NCI-H82 (cell line): ENCODE results near the gene TMX3.

ENCODE experiments used
- DNase-seq: peaks from one replicate; lab custom pipeline; 2025; lab: John Stamatoyannopoulos, UW

Gene TMX3, protein sequence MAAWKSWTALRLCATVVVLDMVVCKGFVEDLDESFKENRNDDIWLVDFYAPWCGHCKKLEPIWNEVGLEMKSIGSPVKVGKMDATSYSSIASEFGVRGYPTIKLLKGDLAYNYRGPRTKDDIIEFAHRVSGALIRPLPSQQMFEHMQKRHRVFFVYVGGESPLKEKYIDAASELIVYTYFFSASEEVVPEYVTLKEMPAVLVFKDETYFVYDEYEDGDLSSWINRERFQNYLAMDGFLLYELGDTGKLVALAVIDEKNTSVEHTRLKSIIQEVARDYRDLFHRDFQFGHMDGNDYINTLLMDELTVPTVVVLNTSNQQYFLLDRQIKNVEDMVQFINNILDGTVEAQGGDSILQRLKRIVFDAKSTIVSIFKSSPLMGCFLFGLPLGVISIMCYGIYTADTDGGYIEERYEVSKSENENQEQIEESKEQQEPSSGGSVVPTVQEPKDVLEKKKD

DNA sequence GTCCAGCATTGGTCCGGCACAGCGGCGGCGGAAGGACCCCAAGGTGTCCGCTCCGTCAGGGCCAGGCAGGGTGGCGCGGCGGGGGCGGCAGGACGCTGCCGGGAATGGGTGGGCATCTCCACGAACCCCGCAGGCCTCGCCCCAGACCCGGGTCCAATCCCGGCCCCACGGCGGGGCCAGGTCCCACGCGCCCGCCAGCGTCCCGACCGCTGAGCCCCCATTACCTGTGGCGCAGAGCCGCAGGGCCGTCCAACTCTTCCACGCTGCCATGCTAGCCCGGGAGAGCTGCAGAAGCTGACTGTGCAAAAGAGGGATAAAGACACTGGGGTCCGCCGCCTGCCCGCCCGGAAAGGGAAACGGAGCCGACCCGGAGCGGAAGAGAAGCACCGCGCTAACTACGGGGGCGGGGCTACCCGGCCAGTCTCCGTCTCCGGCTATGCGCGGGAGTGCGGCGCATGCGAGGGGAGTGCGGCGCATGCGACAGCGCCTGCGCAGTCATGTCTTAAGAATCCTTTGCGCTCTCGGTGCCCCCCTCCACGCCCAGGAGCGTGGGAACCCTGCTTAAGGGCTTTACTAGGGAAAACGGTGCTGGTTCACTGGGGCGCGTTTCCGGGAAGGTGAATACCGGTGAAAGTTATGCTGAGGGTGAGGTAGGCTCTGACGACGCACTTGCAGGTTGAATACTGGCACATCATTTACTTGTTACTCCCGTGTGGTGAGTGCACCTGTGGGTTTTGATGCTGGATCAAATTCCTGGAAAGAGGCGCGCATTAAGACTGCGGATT lies at the start of gene TMX3:
TSS of gene TMX3 (minus strand) at position 397 of the 785 bp plus-strand sequence. CDS start at position 270, 127 bp downstream.
- peak; percentile 98 for DNase-seq

DNA sequence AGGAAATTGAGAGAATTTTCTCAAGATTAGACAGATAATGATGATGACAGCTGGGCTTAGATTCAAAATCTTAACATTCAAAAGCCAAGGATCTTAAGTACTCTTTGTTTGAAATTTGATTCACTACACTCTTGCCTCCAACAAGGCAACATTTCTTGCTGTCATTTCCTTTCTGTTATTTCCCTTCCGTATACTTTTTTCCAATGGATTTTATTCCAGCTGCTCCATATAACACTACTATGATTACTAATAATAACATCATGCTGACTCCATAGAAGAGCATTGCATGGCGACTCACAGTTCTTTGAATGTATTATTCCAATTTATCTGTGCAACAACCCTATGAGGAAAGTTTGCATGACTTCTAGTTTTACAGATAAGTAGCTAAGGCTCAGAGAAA lies 49.1 kb upstream of the TMX3 start:
- DNase-seq: no peak

DNA sequence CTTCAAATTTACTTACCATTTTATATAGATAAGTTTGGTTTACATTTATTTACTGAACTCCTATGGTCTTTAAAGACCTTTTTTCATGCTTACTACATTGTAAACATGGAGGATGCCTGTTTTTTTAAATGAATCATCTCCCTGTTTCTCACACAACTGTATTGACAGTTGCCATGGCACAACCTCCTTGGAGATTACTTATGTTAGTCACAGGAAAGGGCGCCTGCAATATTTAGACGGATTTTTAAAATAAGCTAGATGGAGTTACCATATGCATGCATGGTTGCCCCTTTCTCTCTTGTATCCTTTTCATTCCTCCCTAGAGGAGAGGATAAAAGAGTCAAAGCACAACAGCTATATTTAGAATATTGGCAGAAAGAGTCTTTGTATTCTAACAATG lies 48.2 kb upstream of the TMX3 start:
- DNase-seq: no peak

DNA sequence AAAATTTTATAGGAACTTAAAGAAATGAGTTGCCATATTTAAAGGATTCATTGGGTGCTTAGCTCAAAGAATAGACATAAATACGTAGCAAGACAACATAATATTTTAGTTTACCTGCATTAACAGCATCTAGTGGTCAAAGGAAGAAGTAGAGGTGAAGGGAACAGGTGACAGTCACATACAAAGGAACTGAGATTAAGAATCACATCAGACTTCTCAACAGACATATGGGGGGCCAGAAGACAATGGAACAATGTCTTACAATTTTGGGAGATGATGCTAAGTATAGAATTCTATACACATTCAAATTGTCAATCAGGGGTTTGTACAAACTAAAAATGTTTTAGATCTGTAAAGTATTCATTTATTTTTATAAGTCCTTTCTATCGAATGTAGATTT lies 44.4 kb upstream of the TMX3 start:
- DNase-seq: no peak

DNA sequence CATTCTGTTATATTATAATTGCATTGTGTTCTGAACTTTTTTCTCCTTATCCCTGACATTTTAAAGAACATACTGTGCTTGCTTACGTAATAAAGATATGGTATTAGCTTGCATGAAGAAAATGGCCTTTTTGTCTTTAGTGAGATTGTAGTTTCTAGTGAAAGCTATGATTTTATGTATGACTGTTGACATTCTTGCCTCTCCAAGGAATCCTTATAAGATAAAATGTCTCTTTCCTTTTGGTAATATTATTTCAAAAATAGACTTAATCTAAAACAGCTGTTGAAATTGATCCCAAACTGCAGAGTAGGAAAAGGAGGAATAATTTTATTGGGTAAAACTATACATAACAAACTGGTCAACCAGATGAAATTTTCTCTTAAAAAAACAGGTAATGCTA lies 42.2 kb upstream of the TMX3 start:
- no peak for DNase-seq

DNA sequence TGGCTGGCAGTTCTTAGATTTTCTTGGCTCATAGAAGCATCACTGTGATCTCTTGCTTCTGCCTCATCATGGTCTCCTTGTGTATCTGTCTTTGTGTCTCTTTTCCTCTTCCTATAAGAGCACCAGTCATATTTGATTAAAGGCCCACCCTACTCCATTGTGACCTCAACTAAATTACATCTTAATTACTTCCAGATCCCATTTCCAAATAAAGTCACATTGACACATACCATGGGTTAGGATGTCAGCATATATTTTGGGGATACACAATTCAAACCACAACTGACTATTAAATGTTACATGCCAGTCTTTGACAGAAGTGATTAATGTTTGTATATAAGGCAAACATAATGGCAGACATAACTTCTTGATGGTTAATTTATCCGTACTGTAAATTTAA lies 27.3 kb upstream of the TMX3 start:
- no peak for DNase-seq

DNA sequence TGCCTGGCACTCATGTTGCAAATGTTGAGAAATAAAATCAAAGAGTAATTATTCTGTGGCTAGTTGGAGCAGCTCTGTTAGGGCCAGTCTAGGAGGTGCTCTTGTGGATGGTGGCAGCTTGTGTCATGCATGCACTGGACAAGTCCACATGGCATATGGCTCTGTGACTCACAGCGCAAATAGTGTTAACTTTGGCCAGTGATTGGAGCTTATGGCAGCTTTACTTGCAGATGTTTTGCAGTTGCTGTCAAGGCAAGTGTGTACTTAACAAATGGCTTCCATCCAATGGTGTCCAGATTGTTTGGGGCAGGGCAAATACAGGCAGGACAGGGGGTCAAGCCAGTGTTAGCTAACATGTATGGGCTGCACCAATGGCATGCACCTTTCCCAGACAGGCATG lies 26.1 kb upstream of the TMX3 start:
- DNase-seq: peak; percentile 56

DNA sequence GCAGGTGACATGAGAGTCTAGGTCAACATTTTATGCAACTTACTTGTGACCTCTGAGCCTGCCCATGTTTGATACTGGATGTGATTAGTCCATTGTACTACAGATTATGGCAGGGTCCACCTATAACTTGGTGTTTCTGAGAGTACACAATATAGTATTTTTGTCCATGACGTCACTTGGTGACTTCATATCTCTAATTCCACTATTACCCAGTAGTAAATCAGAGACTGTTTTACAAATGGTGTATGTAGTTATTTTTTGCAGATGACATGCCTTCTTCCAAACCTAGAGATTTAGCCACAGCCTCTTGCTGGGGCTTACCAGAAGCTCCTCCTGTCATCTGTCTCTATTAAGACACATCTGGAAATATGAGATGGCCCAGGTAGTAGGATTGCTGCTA lies 24.6 kb upstream of the TMX3 start:
- DNase-seq: no peak

DNA sequence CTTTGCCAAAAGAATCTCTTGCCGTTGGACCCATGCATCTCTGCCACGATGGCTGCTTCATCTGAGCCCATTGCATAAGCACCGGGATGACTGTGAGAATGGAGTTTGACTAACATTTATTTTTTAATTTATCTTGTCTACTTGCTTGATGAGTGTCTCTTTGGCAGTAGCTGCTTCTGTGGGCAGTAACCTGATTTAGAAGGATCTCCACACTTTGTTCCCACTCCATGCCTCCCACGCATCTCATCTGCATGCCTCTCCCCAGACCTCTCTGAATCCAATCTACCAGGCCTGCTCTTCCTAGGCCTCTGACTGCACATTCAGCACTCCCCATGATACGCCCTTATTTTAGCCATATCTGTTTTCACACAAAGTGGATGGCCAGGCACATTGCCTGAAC lies 23.7 kb upstream of the TMX3 start:
- no peak for DNase-seq

DNA sequence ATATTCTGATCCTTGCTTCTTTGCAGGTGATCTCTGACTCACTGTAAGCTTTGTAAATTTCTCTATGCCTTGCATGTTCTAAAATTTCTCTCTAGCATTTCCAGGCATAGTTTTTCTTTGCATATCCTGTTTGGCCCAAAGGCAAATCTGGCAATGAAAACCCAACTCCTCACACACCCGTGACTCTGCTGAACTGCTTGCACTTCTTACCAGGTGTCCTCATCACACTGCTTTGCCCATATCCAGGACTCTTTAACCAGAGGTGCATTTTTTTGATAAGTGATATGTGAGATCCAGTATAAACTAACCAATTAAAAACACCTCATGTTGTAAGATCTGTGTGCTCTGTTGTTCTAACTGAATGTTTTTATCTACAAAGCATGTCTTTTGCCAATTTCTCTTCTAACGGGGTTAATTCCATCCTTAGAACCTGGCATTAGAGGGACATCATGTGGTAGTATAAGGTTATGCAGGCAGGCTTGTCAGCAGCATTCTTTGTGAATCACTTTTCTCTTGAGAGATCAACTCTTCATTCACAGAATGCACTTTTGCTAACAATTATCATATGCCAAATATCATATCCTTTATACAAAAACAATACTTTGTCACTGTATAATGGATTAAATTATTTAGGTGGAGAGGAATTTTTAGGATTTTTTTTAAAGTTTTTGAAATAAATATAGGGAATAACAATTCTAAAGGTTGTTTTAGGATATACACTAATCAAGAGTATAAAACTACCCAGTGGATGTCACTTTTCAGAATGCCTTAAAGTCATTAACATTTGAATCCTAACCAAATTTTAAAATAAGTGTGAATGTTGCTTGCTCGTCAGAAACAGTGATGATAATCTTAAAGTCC lies 20.8 kb upstream of the TMX3 start:
- peak; percentile 67 for DNase-seq

DNA sequence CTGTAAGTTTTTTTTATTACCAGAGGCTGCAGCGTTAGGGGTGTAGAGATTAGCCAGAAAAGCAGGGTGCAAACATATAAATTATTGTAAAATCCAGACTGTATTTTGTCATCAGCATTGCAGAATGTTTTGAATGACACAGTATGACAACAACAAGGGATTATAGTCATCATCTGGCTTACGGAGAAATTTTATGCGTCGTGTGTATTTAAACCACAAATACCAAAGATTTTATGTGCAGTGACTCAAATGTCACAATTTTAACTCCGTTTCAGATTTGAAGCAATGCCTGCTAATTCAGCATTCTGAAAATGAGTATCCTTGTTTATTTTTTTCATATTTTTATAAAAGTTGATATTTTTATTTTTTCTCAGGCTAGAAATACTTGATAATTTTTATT lies 19.4 kb upstream of the TMX3 start:
- no peak for DNase-seq

DNA sequence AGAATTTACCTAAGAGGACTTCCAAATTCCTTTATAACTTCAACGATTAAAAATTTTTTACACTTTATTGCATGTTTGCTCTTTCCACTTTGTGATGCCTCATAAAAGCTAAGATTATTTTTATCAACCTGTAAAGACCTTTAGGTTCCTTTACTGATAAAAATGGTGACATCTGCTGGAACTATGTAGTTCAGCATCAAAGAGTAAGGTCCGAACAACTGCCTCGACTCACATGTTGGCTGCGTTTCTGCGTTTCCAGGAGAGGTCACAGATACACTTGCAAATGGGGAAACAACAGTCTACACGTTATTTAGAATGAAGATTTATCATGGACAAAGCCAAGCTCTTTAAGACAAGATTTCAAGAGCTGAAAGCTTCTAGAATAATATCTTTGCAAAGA lies 18.8 kb upstream of the TMX3 start:
- peak; percentile 10 for DNase-seq

DNA sequence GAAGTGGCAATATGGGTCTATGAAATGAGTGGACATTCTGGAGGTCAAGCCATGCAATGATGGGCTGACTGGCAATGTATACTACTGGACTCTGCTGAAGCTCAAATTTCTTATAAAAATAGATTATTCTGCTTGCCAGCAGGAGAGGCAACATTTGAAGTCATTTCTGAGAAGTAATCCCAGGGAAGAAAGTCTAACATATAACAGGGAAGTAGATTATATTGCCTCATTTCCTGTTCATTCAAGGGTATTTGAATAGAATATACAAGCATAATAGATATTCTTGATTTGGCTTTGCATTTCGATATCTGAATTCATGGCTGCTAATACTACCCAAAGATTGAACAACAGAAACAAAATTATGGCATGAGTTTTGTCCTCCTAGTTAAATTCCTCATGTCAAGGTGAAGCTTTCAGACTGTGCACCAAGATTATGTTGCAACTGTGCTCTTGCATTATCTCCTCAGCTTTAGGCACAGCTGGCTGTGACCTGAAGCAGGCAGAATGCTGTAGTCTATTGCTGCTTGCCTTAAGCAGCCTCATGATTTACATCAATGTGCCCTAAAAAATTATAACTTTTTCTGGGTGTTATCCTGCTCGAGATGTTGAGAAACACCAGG lies 13.3 kb upstream of the TMX3 start:
- no peak for DNase-seq

DNA sequence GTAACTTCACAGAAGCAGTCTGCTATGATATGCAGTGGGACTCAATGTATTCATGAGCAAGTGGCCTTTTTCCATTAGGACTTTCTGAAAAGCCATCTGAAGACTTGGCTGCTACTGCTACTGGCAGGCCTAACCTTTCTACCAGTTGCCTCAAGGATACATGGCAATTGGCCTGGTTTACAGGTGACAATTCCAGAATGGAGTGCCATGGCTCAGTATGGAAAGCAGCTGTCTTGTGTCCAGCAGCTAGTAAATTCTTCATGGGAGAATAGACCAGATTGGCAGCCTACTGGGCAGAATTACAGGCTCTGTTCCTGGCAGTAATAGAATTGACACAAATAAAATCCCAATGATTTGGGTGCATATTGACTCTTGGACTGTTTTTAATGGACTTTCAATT lies 12.6 kb upstream of the TMX3 start:
- no peak for DNase-seq

DNA sequence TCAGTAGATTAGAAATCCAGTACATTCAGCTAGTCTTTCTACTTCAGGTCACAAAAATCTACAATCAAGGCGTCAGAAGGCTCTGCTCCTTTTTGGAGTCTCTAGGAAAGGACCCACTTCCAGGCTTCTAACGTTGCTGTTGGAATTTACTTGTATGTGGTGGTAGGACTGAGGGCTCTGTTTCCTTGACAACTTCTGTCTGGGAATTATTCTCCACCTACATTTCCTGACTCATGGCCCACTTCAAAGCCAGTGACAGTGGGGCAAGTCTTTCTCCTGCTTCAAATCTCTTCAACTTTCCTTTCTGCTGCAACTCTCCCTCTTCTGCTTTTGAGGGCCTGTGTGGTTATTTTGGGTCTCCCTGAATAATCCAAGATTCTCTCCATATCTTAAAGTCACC lies 10.4 kb upstream of the TMX3 start:
- DNase-seq: no peak

DNA sequence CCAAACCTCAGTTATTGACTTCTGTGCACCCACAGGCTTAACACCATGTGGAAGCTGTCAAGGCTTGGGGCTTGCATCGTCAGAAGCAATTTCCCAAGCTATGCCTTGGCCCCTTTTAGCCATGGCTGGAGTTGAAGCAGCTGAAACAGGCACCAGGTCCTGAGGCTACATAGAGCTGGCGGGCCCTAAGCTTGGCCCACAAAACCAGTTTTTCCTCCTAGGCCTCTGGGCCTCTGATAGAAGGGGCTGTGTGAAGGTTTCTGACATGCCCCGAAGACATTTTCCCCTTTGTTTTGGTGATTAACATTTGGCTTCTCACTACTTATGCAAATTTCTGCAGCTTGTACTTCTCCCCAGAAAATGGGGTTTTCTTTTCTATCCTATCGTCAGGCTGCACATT lies 9.1 kb upstream of the TMX3 start:
- DNase-seq: no peak

DNA sequence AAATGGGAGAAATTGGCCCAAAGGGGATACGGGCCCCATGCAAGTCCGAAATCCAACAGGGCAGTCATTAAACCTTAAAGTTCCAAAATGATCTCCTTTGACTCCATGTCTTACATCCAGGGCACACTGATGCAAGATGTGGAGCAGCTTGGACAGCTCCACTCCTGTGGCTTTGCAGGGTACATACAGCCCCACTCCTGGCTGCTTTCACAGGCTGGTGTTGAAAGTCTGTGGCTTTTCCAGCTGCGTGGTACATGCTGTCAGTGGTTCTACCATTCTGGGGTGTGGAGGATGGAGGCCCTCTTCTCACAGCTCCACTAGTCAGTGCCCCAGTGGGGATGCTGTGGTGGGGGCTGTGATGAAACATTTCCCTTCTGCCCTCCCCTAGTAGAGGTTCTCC lies 8.6 kb upstream of the TMX3 start:
- DNase-seq: no peak

DNA sequence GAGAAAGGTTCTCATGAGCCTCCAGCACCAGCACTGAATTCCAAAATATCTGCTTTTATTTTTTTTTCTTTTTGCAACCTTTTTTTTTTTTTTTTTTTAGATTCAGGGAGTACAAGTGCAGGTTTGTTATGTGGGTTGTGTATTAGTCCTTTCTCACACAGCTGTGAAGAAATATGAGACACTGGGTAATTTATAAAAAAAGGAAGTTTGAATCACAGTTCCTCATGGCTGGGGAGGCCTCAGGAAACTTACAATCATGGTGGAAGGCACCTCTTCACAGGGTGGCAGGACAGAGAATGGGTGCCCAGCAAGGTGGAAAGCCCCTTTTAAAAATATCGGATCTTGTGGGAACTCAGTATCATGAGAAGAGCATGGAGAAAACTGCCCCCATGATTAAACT lies 7.9 kb upstream of the TMX3 start:
- no peak for DNase-seq

DNA sequence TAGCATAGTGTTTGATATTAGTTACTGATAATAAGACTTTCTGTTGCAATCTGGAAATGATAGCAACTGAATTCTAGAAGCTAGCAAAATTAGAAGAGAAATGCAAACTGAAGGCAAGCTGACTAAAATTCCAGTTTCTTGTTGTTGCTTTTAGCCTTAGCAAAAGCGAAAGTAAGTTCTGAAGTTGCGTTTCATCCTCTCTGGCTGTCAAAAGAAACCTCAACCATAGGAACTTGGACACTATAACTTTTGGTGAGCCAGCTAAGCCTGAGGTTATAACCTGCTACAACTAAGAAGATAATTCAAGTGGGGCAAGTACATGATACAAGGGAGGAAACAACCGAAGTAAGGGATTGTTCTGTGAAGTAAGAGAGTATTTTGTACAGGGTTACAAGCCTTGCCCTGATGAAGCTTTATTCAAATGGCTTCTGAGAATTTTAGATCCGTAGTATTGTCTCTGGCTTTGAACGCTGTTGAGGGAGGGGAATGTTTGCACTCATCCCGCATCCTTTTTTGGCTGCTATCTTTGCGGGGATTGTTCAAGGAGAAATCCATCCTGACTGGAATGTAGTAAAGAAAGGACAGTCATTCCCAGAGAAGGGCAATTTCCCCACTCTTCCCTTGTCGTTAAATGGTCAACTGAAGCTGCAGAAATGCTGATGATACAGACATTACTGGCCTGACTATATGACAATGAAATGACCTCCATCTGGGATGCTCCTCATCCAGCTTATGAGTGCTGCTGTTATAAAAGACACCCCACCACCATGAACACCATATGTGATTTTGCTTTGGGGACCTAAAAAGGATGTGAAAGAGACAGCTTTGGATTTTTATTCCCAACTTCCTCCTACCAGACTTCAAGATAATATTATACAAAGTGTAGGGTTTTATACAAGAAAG lies 7.0 kb upstream of the TMX3 start:
- no peak for DNase-seq

DNA sequence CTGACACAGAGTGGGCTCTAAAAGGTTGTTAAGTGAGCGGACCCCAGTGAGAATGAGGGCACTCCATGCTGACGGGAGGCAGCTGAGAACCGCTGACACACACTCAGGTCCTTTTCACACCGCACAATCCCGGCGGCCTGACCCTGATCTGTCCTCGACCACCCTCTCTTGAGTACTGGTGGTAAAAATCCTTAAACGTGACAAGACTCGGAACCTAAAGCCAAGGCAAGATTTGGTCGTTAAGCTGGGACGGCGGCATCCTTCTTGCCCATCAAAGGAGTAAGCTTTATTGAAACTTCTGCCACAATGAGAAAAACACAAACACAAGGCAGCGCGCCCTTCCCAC lies 569 bp downstream of the TMX3 start:
- peak; percentile 43 for DNase-seq

DNA sequence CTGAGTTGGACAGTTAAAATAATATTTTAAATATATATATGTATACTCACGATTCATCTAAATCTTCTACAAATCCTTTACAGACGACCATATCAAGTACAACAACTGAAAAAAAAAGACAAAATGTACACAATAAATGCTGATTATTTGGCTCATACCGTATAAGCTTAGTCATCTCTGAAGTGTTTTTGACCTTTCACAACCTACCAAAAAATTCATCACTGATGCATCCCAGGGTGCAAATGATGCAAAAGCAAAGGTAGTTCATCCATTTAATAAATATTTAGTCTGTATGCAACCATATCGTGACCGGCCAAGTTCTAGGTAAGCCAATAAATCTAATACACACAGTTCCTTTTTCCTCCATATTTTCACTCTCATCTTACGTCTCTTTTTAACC lies 1.1 kb downstream of the TMX3 start:
- DNase-seq: no peak
